Hepatocyte (in vitro differentiated cells): ENCODE measurements around the gene VPS52.

Experiments used
- EZH2phosphoT487 ChIP-seq: fragments of 200-600 bp; sonication (generic); IDR thresholded peaks from one replicate; pipeline ENCODE4 v1.6.1; 2018; ENCODE audit warnings: antibody characterized with exemption, mild to moderate bottlenecking, low read depth, moderate library complexity; ENCODE audit not compliant: unreplicated experiment, severe bottlenecking
- TF ChIP-seq, protein P1 (sequence below): fragments of 200-600 bp; sonication (generic); IDR thresholded peaks from 2 replicates; pipeline ENCODE4 v1.5.1; 2016; ENCODE audit warnings: antibody characterized with exemption, mild to moderate bottlenecking; ENCODE audit not compliant: poor library complexity

DNA sequence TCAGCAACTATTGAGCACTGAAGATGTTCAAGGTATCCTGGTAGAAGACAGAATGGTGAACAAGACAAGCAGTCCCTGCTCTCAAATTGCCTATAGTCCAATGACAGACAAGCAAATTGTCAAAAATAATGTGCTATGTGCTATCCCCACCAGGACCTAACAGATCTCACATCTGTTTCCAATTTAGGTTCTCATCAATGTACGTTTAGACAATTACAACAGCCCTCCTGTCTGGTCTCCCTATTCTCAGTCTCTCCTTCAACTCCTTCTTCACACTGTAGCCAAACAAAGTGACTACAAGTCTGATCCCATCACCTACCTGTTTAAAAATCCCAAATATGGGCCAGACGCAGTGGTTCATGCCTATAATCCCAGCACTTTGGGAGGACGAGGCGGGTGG lies 34.7 kb upstream of the VPS52 start:
- TF ChIP-seq, protein P1, sequence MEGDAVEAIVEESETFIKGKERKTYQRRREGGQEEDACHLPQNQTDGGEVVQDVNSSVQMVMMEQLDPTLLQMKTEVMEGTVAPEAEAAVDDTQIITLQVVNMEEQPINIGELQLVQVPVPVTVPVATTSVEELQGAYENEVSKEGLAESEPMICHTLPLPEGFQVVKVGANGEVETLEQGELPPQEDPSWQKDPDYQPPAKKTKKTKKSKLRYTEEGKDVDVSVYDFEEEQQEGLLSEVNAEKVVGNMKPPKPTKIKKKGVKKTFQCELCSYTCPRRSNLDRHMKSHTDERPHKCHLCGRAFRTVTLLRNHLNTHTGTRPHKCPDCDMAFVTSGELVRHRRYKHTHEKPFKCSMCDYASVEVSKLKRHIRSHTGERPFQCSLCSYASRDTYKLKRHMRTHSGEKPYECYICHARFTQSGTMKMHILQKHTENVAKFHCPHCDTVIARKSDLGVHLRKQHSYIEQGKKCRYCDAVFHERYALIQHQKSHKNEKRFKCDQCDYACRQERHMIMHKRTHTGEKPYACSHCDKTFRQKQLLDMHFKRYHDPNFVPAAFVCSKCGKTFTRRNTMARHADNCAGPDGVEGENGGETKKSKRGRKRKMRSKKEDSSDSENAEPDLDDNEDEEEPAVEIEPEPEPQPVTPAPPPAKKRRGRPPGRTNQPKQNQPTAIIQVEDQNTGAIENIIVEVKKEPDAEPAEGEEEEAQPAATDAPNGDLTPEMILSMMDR: no peak
- no peak for TF ChIP-seq EZH2phosphoT487
